CD4-positive, alpha-beta T cell treated with Interleukin-1 beta for 1 hour (primary cell): Measurements from ENCODE around the gene PNMA6E.
"Not testable (repeated sequence)": the region's sequence is repeated elsewhere in the genome, so short reads cannot be mapped to it uniquely, and the experiment has no call there.

Experiments
- DNase-seq, 2 donors: peaks; one replicate each; pipeline ENCODE4 v3.0.0-alpha.2; 2020 to 2022

The PNMA6E gene

DNA sequence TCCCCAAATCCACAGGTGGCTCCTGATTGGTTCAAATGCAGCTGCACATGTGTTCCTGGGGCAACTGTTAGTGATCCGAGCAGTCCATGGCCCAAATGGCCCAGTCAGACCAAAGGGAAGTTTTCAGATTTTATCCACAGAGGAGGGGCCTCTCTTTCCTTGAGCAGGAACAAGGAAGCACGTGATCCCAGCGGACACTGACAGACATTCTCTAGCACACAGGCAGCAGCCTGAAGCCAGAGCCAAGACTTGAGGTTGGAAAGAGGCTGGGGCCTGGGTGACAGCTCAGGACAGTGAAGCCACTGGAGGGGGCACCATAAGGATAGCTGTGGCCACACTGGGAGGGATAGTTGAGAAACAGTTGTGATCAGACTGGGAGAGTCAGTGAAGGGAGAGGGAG is 6.6 kb upstream of the PNMA6E start:
- no peak for DNase-seq

DNA sequence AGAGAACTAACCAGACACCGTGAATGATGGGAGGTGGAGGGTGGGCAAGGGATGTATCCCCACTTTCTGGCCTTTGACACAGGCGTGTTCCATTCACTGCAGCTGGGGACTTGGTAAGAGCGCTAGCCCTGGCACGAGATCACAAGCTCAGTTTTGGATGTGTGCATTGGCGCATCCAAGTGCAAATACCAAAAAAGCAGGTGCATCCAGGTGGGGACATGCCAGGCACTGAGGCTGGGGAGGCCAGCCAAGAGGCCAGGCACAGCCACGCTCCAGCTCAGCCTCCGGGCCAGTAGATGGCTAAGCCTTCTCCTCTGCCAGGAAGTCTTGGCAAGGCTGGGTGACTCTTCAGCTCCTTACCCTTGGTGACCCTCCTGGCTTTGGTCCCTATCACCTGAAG is 5.8 kb upstream of the PNMA6E start:
- no peak for DNase-seq

DNA sequence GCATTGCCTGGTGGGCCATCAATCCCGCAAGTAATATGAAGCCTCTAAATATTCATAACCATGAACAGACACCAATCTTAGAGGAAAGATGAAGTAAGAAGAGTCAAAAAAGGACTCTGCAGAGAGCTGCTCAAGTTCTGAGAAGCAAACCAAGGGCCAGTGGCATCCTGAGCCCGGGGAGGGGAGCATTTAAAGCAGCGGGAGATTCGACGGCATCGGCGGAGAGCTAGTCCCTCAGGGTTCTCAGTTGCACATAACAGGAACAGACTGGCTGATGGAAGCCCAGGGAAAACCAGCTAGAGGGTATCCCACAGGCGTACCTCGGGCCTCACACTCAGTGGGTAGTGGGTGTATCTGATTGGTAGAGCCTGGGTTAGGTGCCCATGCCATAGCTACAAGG is 4.9 kb upstream of the PNMA6E start:
- no peak for DNase-seq

DNA sequence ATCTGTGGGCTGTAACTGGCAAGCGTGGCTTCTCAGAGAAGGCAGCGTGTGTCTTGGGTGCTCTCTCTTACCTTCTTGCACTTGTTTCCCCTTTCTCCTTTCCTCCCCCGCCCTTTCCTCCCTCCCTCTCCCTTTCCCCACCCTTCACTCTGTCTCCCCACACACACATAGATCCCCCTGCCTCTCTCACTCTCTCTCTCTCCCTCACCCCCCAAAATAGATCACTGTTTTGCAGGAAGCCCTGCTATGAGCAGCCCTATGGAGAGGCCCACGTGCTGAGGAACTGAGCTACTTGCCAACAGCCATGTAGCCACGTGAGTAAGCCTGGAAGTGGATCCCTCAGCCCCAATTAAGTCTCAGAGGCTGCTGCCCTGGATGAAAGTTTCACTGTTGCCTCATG is 4.3 kb upstream of the PNMA6E start:
- no peak for DNase-seq

DNA sequence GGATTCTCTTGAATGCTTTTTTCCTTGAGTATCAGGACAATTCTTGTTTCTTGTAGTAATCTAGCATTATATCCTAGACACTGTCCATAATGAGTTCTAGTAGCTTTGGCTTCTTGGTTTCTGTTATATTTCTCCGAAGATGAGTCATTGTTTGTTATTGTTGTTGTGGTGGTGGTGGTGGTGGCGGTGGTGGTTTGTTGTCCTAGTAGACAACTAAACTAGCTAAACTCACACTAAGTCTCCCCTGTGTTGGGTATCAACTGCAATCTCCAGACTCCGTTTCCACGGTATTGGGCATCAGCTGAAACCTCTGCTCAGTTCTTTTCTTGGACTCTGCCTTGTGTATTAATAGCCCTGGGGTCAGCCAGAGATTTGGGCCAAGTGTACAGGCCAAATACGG is 3.2 kb upstream of the PNMA6E start:
- DNase-seq, result not testable (repeated sequence)

DNA sequence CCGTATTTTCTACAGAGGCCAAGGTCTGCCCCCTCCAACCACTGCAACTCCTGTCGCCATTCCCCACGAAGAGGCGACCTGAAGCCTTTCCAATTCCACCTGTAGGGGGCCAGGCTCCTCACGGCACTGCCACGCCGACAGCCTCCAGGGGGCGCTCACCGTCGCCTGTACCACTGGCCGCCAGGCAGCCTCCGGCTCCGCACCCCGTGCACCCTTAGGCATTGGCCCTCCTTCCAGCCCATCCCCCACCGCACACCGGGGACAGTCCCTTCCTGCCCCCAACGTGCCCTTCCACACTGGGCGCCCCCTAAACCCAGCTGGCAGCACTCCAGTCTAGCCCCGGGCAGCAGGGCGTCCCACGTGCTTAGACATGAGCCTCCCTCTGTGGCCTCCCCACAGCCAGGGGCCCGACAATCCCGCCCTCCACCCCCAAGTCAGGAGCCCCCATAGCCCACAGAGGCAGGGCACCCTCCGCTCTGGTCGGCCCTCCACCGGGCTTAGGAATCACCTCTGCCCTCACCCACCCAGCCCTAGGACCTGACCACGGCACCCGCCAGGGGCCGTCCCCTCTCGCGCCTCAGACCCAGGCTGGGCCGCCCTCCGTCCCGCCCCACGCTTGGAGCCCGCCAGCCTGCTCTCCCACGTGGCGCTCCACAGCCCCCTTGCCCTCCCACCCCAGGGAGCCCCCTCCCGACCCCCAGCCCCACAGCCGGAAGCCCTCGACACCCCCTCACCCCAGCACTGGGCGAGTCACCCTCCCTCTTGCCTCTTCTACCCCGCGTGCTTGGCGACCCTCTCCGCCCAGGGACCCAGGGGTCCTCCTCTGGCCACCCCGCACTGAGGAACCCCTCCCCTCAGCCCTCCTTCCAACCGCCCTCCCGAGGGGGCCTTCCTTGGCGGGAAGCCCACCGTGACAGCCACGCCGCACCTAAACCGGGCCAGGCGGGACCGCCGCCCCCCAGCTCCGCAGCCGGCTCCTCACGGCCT is 711 bp downstream of the PNMA6E start:
- DNase-seq, result peak; percentile 39 to 47

DNA sequence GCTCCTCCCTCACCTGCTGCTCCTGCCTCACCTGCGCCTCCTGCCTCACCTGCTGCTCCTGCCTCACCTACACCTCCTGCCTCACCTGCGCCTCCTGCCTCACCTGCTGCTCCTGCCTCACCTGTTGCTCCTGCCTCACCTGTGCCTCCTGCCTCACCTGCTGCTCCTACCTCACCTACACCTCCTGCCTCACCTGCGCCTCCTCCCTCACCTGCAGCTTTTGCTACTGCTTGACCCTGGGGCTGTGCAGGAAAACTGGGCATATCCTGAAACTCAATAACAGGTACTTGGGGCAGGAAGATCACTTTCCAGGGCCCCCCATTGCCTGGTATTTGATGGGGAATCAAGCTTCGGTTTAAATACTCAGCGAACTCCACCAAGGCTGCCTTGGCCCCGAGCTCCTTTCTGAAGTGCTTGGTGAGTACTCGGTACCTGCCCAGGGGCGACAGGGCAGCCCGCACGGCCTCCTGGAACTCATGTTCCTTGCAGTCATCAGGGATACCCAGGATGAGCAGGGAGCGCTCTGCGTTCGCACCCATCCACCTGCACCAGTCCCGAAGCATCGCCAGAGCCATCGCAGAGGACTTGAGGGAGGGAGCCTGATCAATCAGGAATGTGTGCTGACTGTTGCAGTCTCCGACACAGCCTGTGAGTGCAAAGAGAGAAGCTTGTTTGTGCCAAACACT is 2.7 kb downstream of the PNMA6E start:
- DNase-seq, result no peak

DNA sequence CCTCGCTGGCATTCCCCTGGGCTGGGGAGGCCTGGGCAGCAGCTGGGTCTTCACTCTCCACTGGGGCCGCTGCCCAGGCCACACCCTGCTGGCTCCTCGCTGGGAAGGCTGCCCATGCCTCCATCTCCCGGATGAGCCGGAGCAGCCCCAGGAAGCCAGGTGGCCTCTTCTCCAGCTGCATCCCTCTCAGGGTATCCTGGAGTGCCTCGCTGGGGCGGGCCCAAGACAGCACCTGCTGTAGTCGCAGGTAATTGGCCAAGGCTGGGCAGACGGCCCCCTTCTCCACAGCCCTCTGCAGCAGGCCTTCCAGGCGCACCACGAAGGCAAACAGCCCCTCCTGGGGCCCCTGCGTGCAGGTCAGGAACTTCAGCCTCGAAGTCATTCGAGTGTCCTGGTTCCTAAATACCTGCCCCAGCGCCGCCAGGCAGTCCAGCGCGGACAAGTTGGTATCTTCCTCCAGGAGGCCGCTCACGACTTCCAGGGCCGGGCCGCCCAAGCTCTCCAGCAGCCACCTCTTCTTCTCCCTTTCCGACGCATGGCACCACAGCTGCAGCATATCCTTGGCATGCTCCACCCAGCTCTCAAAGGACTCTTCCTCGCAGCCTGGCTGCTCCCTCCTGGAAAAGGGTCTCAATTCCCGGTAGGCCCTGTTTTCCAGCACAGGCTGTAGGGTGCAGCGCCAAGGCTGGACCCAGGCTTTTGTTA is 3.7 kb downstream of the PNMA6E start:
- no peak for DNase-seq

DNA sequence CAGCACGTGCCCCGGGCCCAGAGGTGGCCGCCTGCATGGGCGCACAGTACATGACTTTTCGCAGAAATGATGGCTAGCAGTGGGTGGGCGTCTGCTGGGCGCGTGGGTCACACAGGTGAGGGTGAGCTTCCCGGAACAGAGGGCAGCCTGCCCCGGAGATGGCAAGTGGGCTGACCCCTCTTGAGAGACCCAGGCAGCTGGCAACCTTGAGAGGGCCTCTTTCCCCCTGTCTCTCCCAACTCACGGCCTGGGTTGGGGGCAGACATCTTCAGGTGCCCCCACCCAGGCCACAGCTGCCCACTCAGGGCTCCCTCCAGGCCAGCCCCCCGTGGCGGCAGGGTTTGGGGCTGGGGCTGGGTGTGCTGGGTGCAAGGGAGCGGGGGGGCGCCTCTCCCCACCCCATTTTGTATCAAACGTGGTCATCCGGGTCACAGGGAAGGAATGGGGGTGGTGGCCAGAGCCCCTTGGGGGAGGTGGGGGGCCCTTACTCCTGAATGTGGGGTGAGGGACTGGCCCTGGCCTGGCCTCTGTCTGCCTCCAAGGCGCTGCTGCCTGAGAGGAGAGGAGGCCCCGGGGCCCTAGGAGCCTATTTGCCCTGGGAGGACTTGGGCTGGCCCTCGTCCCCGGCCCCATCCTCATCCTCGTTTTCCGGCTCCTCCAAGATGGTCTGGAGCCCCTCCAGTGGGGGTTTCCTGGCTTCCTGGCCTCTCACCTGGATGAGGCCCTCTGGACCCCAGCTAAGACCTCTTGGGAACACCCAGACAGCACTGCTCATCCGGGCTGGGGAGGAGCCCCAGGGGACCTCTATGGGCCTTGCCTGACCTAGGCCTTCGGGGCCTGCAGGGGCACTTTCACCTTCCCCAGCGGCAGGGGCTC is 4.6 kb downstream of the PNMA6E start:
- no peak for DNase-seq

DNA sequence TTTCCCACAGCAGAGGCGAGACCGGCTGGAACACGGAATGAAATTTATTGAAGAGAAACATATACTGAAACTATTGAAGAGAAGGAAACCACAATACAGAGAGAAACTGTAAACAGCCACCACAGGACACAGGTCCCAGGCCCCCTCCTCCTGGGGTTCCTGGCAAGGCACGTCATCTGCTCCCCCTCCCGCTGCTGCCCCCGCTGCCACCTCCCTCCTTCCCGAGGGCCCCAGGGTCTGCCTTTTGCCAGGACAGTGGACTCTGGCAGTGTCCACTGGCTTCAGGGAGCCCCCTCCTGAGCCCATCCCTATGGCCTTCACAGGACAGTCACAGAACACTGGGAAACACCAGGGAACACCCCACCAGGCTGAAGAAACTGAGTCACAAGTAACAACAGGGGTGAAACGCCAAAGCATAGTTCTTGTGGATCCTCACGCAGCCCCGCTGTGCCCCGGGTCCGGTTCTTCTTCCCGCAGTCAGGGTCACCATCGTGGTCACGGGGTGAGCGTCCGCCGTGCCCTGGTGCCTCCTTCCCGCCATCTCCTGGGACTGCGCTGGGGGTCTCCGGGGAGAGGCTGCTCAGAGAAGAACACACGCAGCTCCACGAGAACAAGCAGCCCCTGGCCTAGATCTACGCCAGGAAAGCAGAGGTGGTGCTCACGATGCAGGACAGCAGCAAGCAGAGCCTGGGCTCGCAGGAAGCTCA is 5.4 kb downstream of the PNMA6E start:
- no peak for DNase-seq

DNA sequence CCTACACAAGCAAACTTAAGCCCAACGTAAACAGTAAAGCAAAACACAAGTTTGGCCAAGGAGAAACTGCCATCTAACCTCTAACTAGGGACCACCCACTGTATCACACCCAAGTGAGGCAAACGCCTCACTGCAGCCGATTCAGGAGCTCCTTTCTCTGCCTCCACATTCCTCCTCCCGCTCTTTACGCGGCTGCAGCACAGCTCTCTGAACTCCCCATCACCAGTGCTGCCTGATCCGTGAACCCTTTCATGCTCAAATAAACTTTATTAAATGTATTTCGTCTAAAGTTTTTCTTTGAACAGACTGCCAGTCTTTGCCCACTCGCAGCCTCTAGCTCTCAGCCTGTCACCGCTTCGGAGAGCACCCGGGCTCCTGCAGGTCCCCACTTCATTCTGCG is 6.5 kb downstream of the PNMA6E start:
- no peak for DNase-seq

DNA sequence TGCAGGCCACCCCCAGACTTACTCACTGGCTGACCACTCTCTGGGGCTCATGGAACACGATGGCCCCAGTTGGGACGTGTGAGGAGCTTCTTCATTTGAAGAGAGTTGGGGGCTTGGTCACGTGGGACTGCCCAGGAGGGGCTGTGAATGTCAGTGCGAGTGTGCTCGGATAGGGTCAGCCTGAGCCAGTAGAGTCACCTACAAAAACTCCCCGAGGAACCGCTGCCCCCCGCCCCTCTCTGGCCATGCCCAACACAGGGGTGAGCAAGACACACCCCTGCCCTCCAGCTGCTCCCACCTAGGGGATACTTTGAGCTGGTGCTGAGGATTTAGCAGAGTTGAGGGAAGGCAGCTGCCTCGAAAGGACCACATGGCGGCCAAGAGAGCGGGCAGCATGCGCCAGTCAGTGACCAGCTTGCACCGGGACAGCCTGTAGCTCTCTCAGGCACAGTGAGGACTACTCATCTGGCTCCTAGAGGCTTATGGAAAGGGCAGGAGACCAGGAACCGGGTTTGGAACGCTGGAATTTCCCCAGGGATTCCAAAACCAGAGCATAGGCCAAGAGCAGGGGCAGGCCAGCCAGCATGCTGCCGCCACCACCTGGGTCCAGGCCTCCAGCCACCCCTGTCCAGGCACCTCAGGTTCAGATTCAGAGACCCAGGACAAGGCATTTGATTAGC is 8.4 kb downstream of the PNMA6E start:
- DNase-seq, result no peak

DNA sequence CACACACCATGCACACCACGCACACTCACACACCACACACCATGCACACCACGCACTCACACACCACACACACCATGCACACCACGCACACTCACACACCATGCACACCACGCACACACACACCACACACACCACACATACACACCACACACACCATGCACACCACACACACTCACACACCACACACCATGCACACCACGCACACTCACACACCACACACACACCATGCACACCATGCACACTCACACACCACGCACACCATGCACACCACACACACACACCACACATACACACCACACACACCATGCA is 11.7 kb downstream of the PNMA6E start:
- DNase-seq, result not testable (repeated sequence)

DNA sequence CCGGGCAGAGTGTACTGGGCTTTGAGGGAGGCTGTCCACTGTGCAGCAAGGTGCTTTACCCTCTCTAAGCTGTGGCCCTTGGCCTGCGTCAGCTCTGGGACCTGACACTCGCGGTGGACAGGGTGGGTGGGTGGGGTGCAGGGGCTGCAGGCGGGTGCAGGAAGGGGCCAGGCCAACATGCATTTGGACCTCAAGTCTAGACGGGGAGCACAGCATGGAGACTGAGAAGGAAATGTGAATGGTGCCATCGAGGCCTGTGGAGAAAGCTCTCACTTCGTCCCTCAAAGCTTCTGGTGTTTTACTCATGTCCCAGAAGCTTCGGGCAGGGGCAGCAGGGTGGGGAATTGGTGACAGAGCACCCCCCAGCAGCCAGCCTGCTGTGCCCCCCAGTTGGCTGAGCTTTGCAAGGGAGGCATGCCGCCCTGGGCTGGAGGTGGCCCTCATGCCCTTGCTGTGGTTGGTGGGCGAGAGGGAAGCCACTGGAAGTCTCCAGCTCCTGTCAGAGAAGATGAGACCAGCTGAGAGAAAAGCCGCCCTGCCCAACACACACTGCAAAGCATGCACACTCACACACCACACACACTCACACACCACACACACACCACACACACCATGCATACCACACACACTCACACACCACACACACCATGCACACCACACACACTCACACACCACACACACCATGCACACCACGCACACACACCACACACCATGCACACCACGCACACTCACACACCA is 12.3 kb downstream of the PNMA6E start:
- no peak for DNase-seq

DNA sequence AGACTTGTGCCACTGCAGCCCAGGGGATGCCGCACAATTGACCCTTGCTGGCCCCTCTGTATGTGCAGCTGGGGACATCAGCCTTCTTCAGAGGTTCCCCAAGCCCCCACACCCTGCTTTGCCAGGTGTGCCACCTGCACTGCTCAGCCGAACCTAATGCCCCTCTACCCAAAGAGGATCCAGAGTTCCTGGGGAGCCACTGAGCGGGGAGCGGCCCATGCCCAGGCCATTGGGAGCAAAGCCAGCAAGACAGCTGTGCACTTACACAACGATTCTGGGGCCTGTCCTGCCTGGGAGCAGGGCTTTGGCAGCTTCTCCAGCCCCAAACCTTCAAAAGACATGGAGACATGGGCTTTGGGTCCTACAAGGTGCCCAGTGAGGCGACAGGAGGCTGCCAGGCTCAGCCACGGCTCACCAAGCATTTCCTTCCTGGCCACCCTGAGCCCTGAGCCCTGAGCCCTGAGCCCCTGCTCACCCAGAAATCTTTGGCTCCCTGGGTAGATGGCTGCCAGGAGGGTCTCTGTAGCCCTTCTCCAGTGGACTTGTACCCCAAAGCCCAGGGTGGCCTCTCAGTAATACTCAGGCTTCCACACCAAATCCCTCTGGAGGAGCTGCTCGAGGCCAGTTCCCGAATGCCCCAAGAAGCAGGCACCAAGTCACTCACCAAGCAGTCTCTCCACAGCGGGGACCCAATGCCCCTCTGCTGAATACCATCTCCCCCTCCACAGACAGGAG is 13.0 kb downstream of the PNMA6E start:
- DNase-seq, result no peak

DNA sequence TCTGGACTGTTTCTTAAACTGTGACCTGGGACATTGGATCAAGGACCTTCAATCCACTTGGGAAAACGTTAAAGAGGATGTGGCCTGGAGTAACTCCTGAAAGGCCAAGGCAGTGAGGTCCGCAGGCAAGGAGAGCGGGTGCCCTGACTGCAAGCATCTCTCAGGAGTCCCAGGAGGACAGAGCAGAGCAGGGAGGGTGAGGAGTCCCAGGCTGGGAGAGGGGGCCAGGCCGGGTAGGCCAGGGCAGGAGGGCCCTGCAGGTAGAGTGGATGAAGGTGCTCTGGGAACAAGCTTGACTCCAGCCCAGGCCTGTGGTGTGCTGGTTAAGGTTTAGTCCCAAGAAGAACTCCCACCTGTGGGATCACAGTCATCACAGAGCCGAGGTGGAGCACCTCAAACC is 13.8 kb downstream of the PNMA6E start:
- DNase-seq, result no peak

DNA sequence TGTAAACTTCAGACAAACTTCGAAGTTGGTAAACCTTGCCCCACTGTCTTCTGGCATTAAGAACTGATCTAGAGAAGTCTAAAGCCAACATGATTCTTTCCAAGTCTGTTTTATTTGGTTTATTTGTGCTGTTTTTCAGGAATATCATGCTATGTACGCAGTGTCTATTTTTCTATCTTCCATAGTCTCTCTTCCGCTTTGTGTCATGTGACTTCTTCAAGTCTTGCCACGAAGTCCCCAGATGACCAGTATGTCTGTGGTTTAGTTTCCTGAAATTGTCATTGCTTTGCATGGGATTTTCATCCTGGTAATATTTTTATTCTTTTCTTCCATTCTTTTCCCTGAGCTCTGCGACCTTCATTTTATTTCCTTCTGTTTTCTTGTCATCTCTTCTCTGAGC is 15.1 kb downstream of the PNMA6E start:
- no peak for DNase-seq

DNA sequence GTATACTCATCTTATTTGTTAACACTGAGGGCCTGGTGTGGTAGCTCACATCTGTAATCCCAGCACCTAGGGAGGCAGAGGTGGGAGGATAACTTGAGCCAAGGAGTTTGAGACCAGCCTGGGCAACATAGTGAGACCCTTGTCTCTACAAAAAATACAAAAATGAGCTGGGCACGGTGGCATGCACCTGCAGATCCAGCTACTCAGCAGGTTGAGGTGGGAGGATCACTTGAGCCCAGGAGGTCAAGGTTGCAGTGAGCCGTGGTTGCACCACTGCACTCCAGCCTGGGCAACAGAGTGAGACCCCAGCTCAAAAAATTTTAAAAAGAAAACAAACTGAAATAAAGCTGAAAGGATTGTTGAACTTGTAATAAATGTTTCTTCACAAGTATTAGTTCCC is 16.2 kb downstream of the PNMA6E start:
- not testable (repeated sequence) for DNase-seq

DNA sequence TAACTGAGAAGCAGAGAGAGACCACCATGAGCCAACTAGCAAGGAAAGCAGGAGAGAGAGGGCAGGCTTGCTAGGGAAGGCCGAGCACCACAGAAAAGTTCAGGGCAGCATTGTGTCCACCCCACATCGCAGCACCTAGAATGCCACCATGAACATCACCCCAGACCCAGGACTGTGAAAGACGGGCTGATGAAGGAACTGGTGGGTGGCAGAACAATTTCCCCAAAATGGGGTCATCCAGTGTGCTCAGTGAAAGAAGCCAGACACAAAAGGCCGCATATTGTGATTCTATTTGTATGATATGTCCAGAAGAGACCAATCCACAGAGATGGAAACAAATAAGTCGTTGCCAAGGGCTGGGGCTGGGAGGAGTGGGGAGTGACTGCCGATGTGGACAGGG is 16.8 kb downstream of the PNMA6E start:
- DNase-seq, result no peak
